Measurements from ENCODE around the gene OR2F1.

The OR2F1 gene

GRCh38 chr7:143958781-143959180 is 4.1 kb downstream of the OR2F1 start:
- TF ChIP-seq, protein P1, sequence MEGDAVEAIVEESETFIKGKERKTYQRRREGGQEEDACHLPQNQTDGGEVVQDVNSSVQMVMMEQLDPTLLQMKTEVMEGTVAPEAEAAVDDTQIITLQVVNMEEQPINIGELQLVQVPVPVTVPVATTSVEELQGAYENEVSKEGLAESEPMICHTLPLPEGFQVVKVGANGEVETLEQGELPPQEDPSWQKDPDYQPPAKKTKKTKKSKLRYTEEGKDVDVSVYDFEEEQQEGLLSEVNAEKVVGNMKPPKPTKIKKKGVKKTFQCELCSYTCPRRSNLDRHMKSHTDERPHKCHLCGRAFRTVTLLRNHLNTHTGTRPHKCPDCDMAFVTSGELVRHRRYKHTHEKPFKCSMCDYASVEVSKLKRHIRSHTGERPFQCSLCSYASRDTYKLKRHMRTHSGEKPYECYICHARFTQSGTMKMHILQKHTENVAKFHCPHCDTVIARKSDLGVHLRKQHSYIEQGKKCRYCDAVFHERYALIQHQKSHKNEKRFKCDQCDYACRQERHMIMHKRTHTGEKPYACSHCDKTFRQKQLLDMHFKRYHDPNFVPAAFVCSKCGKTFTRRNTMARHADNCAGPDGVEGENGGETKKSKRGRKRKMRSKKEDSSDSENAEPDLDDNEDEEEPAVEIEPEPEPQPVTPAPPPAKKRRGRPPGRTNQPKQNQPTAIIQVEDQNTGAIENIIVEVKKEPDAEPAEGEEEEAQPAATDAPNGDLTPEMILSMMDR (IDR thresholded peaks at IDR 0.05; ENCODE audit: extremely low read depth, missing control alignments), result no peak

GRCh38 chr7:143960813-143961610 is 6.4 kb downstream of the OR2F1 start:
- no peak for DNase-seq (ENCODE audit: low spot score)

More at GRCh38 chr7:143958781-143959180, 4.1 kb downstream of the OR2F1 start:
- DNase-seq (ENCODE audit: low spot score), result no peak

GRCh38 chr7:143965280-143965679 is 10.6 kb downstream of the OR2F1 start:
- no peak for DNase-seq (ENCODE audit: low spot score)
- TF ChIP-seq, protein P1 (IDR thresholded peaks at IDR 0.05; ENCODE audit: extremely low read depth, missing control alignments), result no peak

More at GRCh38 chr7:143960813-143961610, 6.4 kb downstream of the OR2F1 start:
- TF ChIP-seq, protein P1 (IDR thresholded peaks at IDR 0.05; ENCODE audit: extremely low read depth, missing control alignments), result no peak

DNA sequence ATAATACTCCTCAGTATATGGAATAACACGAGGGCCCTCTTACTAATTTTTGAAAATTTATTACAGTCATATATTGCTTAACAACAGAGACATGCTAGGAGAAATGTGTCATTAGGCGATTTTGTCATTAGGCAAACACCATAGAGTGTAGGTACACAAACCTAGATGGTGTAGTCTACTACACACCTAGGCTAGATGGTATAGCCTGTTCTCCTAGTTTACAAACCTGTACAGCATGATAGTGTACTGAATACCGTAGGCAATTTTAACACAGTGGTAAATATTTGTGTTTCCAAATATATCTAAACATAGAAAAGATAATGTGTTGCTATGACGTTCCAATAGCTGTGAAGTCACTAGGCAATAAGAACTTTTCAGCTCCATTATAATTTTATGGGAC is 12.8 kb downstream of the OR2F1 start:
- TF ChIP-seq, protein P1 (IDR thresholded peaks at IDR 0.05; ENCODE audit: extremely low read depth, missing control alignments), result no peak
- DNase-seq (ENCODE audit: low spot score), result no peak

- TF ChIP-seq, protein P1 (IDR thresholded peaks at IDR 0.05; ENCODE audit: extremely low read depth, missing control alignments), result no peak
- DNase-seq (ENCODE audit: low spot score), result no peak
Observed at GRCh38 chr7:143973870-143974416, 19.3 kb downstream of the OR2F1 start.

GRCh38 chr7:143974459-143974858 is 19.8 kb downstream of the OR2F1 start:
- no peak for DNase-seq (ENCODE audit: low spot score)
- TF ChIP-seq, protein P1 (IDR thresholded peaks at IDR 0.05; ENCODE audit: extremely low read depth, missing control alignments), result no peak

GRCh38 chr7:143975617-143976016 is 21.0 kb downstream of the OR2F1 start:
- DNase-seq (ENCODE audit: low spot score), result no peak
- TF ChIP-seq, protein P1 (IDR thresholded peaks at IDR 0.05; ENCODE audit: extremely low read depth, missing control alignments), result no peak
